ENCODE data around the gene ARID3A. TPM values are rescaled to one million over a fixed set of nuclear protein-coding genes. Genes with fewer than 3 reads are reported as not detected.

Gene ARID3A
- total and polyA plus RNA-seq, 2 of the 13 experiments (the other 11 are each of a cell fraction or from before 2014, with no cell fraction given) = 71.3 to 77.9 TPM

DNA sequence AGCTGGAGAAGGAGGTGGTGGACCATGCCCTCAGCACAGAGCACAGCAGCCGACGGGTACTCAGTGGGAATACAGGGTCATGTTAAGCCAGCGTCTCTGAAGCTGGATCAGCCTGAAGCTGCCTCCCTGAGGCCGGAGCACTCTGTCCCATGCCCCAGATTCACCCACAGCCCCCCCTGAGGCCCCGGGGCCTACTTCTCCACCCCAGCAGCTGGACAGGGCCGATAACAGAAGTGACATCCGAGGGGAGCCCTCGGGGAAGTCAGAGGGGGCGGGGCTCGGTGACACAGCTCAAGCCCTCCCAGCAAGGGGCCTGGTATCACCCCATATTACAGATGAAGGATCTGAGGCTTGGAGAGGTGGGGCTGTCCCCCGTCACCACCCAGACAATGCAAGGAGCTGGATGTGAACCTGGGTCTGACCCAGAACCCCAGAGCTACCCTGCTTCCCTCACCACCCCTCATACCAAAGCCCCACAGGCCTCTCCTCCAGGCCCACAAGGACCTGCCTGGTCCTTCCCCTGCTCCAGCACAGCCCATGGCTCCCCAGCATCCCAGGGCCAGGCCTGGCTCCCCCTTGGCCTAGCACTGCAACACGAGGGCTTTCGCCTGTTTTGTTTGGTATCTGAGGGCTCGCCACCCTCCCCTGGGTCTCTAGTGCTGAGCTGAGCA lies 18.5 kb upstream of the ARID3A start (continued):
- no peak for TF ChIP-seq ISX (CRISPR knock-in tag; conservative IDR thresholded peaks at IDR 0.05)
- TF ChIP-seq, protein P1, sequence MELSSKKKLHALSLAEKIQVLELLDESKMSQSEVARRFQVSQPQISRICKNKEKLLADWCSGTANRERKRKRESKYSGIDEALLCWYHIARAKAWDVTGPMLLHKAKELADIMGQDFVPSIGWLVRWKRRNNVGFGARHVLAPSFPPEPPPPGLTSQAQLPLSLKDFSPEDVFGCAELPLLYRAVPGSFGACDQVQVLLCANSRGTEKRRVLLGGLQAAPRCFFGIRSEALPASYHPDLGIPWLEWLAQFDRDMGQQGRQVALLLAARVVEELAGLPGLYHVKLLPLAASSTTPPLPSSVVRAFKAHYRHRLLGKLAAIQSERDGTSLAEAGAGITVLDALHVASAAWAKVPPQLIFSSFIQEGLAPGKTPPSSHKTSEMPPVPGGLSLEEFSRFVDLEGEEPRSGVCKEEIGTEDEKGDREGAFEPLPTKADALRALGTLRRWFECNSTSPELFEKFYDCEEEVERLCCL (CRISPR knock-in tag; IDR thresholded peaks at IDR 0.05; ENCODE audit: borderline replicate concordance) = no peak
- no peak for TF ChIP-seq ZNF224 (CRISPR knock-in tag; IDR thresholded peaks at IDR 0.05)

DNA sequence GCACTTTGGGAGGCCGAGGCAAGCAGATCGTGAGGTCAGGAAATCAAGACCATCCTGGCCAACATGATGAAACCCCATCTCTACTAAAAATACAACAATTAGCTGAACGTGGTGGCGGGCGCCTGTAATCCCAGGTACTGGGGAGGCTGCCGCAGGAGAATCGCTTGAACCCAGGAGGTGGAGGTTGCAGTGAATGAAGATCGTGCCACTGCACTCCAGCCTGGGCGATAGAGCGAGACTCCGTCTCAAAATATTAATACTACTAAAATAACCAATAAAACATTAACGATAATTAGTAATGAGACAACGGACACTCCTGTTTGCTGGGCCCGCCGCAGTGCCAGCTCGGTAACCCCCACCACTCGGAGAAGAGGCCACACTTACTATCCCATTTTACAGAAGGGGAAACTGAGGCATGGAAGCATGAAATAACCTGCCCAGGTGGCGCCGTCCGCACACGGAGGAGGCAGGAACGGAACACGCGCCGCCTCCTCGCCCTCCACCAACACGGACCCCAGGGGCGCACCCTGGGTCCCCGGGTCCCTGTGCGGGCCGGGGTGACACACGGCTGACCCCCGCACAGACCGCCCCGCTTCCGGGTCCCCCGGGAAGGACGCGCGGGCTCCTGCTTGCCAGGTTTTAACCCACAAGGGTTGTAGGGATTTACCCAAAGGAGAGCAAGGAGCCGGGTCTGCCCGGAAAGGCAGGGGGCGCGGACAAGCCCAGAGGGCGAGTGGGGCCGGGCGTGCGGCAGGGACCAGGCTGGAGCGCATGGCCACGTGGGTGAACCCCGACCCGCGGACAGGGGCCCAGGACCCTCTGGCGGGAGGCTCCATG lies 14.4 kb upstream of the ARID3A start:
- Histone ChIP-seq H3K4me2 (ENCODE audit: low read depth, low read length) (no peak overlapping the region; the same call in 1 of the 2 replicates), H3K9ac (ENCODE audit: insufficient read depth, low read depth, low read length) (no peak overlapping the region), H3K27me3 (ENCODE audit: control insufficient read depth in 1 of 2, insufficient read depth in 2 of 2, low read length in 2 of 2) (no peaks in the 10 kb centered on the region; a peak in 1 of 5 replicates), H3K27ac (ENCODE audit: extremely low read length, insufficient read depth, low read length) (no peak overlapping the region), H3K4me3 (replicated peaks in 1 of 3; ENCODE audit: insufficient read depth in 1 of 3, low read depth in 2 of 3, low read length in 3 of 3) (peak overlapping the region in 2 of 3 experiments; percentile 9 to 40; a peak in 2 of 6 replicates), H2AFZ (ENCODE audit: low read length) (no peak overlapping the region), H3K79me2 (ENCODE audit: insufficient read depth, low read length) (peaks cover 20% of the 10 kb centered on the region), H3K36me3 (replicated peaks in 1 of 2; ENCODE audit: control insufficient read depth in 1 of 2, insufficient read depth in 2 of 2, low read length in 2 of 2) (no peaks in the 10 kb centered on the region), H3K9me3 (ENCODE audit: low read length) (no peaks in the 10 kb centered on the region), H3K4me1 (ENCODE audit: insufficient read depth, low read length) (peaks cover 32% of the 10 kb centered on the region), H4K20me1 (ENCODE audit: insufficient read depth, low read length) (no peaks in the 10 kb centered on the region; the same call in 1 of the 2 replicates)
- no peak for FAIRE-seq
- BruUV-seq (replicated peaks) = no TSS peak
- no peak for DNase-seq (ENCODE audit: low spot score)
- POLR2A ChIA-PET = no interaction called here
- no peak for ATAC-seq
- in situ Hi-C loops (cut with HindIII; ENCODE audit: extremely low pct_ligation_motif_present, low pct_unique_long_range_greater_than_20kb) = no loop called here
- CTCF ChIA-PET (ENCODE audit: low intra/inter-chr PET ratio, low total read pairs) = no interaction called here
- 97% methylated on average over 54 of the region's 54 CpGs for WGBS (ENCODE audit: low lambda C conversion rate)
- intact Hi-C loops (cut with micrococcal nuclease; ENCODE audit: unreplicated experiment) = no loop called here
- TF ChIP-seq JUN (CRISPR knock-in tag; IDR thresholded peaks at IDR 0.05) (no peak), ZNF629 (CRISPR knock-in tag; conservative IDR thresholded peaks at IDR 0.05) (peak; percentile 81), ZNF12 (CRISPR knock-in tag; IDR thresholded peaks at IDR 0.05) (no peak), TP53 (CRISPR knock-in tag; conservative IDR thresholded peaks at IDR 0.05) (no peak), POLR2AphosphoS2 (IDR thresholded peaks at IDR 0.05; ENCODE audit: low read depth, low read length) (no peak), MEIS1 (CRISPR knock-in tag; IDR thresholded peaks at IDR 0.05; ENCODE audit: borderline replicate concordance) (no peak), TAF1 (CRISPR knock-in tag; IDR thresholded peaks at IDR 0.05) (no peak), ZNF639 (CRISPR knock-in tag; conservative IDR thresholded peaks at IDR 0.05) (no peak), ZNF20 (CRISPR knock-in tag; IDR thresholded peaks at IDR 0.05) (no peak), MXD1 (CRISPR knock-in tag; IDR thresholded peaks at IDR 0.05) (no peak)
- TF ChIP-seq, protein P2, sequence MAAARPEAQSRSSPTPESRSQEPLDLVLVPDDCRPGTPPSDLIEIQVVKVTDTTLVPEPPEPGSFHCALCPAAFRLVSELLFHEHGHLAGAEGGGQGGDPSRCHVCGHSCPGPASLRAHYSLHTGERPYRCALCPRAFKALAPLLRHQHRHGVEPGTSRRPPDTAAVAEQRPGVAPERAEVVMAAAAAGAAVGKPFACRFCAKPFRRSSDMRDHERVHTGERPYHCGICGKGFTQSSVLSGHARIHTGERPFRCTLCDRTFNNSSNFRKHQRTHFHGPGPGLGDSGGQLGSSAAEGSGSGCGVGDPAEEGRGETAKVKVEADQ (CRISPR knock-in tag; IDR thresholded peaks at IDR 0.05; ENCODE audit: borderline replicate concordance) = no peak

Data from HepG2 (cell line).